IMR-90 (cell line): ENCODE measurements around the gene SDHB. TPM values are rescaled to one million over a fixed set of nuclear protein-coding genes. Genes with fewer than 3 reads are reported as not detected.

Experiments used
- ATAC-seq: fragments of 200-7000 bp; cut with Tn5 transposase; 2 replicates; pipeline ENCODE4 v1.9.1; 2020; ENCODE audit warnings: low read depth, mild to moderate bottlenecking, moderate library complexity
- BruUV-seq: library from RNA; stranded (reverse); fragments of 400-500 nt; replicated peaks from 2 replicates; lab custom pipeline; 2021; lab: Mats Ljungman, UMichigan
- CTCF ChIA-PET: fragments of 300-600 bp; formaldehyde crosslinking; extraction: SDS; loops from one replicate; lab custom pipeline; 2021; ENCODE audit warnings: antibody characterized with exemption; lab: Yijun Ruan, JAX
- POLR2A ChIA-PET: fragments of 300-600 bp; sonication (Branson Sonifier 250); formaldehyde crosslinking; loops from one replicate; lab custom pipeline; 2022; ENCODE audit warnings: antibody characterized with exemption; ENCODE audit not compliant: unreplicated experiment; lab: Charles Lee
- DNase-seq: peaks from one replicate; pipeline ENCODE4 v3.0.0; 2013
- H2AFZ ChIP-seq: replicated peaks from 2 replicates; pipeline ENCODE3; 2013; ENCODE audit warnings: low read length, mild to moderate bottlenecking; ENCODE audit not compliant: poor library complexity
- H2AK5ac ChIP-seq: 2 replicates; pipeline ENCODE4 v1.6.1; 2013; ENCODE audit warnings: low read depth, low read length, inconsistent platforms
- H2AK9ac ChIP-seq: replicated peaks from 2 replicates; pipeline ENCODE3; 2013; ENCODE audit warnings: mild to moderate bottlenecking, low read depth, low read length, moderate library complexity; ENCODE audit not compliant: poor library complexity
- H2BK120ac ChIP-seq: 2 replicates; pipeline ENCODE4 v1.6.1; 2013; ENCODE audit warnings: low read depth, low read length, inconsistent platforms
- H2BK15ac ChIP-seq: 3 replicates; pipeline ENCODE4 v1.6.1; 2013; ENCODE audit warnings: low read depth, low read length, inconsistent platforms
- H2BK20ac ChIP-seq: 2 replicates; pipeline ENCODE4 v1.6.1; 2013; ENCODE audit warnings: low read depth, mild to moderate bottlenecking, inconsistent platforms, low read length, moderate library complexity
- H2BK5ac ChIP-seq: 2 replicates; pipeline ENCODE4 v1.6.1; 2013; ENCODE audit warnings: mild to moderate bottlenecking, low read depth, low read length, inconsistent platforms; ENCODE audit not compliant: poor library complexity, severe bottlenecking
- H3K14ac ChIP-seq: replicated peaks from 2 replicates; pipeline ENCODE4 v1.6.1; 2013; ENCODE audit warnings: low read depth, low read length, inconsistent platforms
- H3K18ac ChIP-seq: 2 replicates; pipeline ENCODE4 v1.6.1; 2013; ENCODE audit warnings: low read depth, low read length, control low read depth
- H3K23ac ChIP-seq: 2 replicates; pipeline ENCODE4 v1.6.1; 2013; ENCODE audit warnings: low read depth, low read length, inconsistent platforms
- H3K27ac ChIP-seq: 2 replicates; pipeline ENCODE4 v1.5.1; 2013; ENCODE audit warnings: mild to moderate bottlenecking, control low read depth, low read length; ENCODE audit not compliant: insufficient read depth
- H3K27me3 ChIP-seq: 2 replicates; pipeline ENCODE4 v1.6.1; 2013; ENCODE audit warnings: low read length; ENCODE audit not compliant: control insufficient read depth, insufficient read depth
- H3K36me3 ChIP-seq: 2 replicates; pipeline ENCODE4 v1.6.1; 2013; ENCODE audit warnings: low read length, mixed read lengths; ENCODE audit not compliant: control insufficient read depth, insufficient read depth
- H3K4ac ChIP-seq: 2 replicates; pipeline ENCODE4 v1.6.1; 2013; ENCODE audit warnings: low read depth, low read length, inconsistent platforms
- H3K4me1 ChIP-seq: 2 replicates; pipeline ENCODE4 v1.6.1; 2013; ENCODE audit warnings: low read length, mixed read lengths; ENCODE audit not compliant: control insufficient read depth, insufficient read depth
- H3K4me2 ChIP-seq: 2 replicates; pipeline ENCODE4 v1.6.1; 2013; ENCODE audit warnings: low read depth, mild to moderate bottlenecking, control low read depth, low read length, moderate library complexity
- H3K4me3 ChIP-seq: 2 replicates; pipeline ENCODE4 v1.5.1; 2013; ENCODE audit warnings: low read depth, mild to moderate bottlenecking, control low read depth, low read length, moderate library complexity; ENCODE audit not compliant: insufficient read depth
- H3K56ac ChIP-seq: 2 replicates; pipeline ENCODE4 v1.6.1; 2013; ENCODE audit warnings: low read length, inconsistent platforms; ENCODE audit not compliant: insufficient read depth; ENCODE audit errors: extremely low read depth
- H3K79me1 ChIP-seq, 2 experiments: 2 replicates each; pipeline ENCODE4 v1.6.1; 2013; ENCODE audit warnings: low read length in 2 of 2, inconsistent platforms in 1 of 2, low read depth in 1 of 2
- H3K9ac ChIP-seq: 2 replicates; pipeline ENCODE4 v1.6.1; 2013; ENCODE audit warnings: low read depth, low read length, control low read depth
- H3K9me1 ChIP-seq: 2 replicates; pipeline ENCODE4 v1.6.1; 2013; ENCODE audit warnings: low read length, inconsistent platforms; ENCODE audit not compliant: insufficient read depth
- H3K9me3 ChIP-seq: 2 replicates; pipeline ENCODE4 v1.6.1; 2013; ENCODE audit warnings: low read length; ENCODE audit not compliant: control insufficient read depth, insufficient read depth
- H4K20me1 ChIP-seq: 2 replicates; pipeline ENCODE4 v1.6.1; 2013; ENCODE audit warnings: low read length, inconsistent platforms; ENCODE audit not compliant: insufficient read depth
- H4K5ac ChIP-seq: 2 replicates; pipeline ENCODE4 v1.6.1; 2013; ENCODE audit warnings: mild to moderate bottlenecking, low read depth, low read length, control low read depth
- H4K8ac ChIP-seq, 2 experiments: 2 replicates each; pipeline ENCODE4 v1.6.1; 2013; ENCODE audit warnings: low read depth in 2 of 2, low read length in 2 of 2, control low read depth in 1 of 2, inconsistent platforms in 1 of 2
- H4K91ac ChIP-seq: 2 replicates; pipeline ENCODE4 v1.6.1; 2013; ENCODE audit warnings: low read depth, low read length, inconsistent platforms; ENCODE audit not compliant: insufficient read depth
- BHLHE40 ChIP-seq: fragments of 150-350 bp; IDR thresholded peaks from 2 replicates; pipeline ENCODE4 v1.6.1; 2016; ENCODE audit warnings: mild to moderate bottlenecking, low read depth, low read length
- CEBPB ChIP-seq: IDR thresholded peaks from 2 replicates; pipeline ENCODE4 v1.6.1; 2012; ENCODE audit warnings: low read depth, low read length, improper control_type of control experiment
- CHD1 ChIP-seq: IDR thresholded peaks from 2 replicates; pipeline ENCODE4 v1.6.1; 2012; ENCODE audit warnings: low read depth, low read length, improper control_type of control experiment
- FOS ChIP-seq: fragments of 150-350 bp; IDR thresholded peaks from 2 replicates; pipeline ENCODE4 v1.6.1; 2016; ENCODE audit warnings: low read depth, low read length
- MXI1 ChIP-seq: IDR thresholded peaks from 2 replicates; pipeline ENCODE4 v1.6.1; 2012; ENCODE audit warnings: low read depth, mild to moderate bottlenecking, low read length, moderate library complexity, borderline replicate concordance
- NFE2L2 ChIP-seq: fragments of 150-350 bp; IDR thresholded peaks from 2 replicates; pipeline ENCODE4 v1.6.1; 2016; ENCODE audit warnings: low read depth, mild to moderate bottlenecking, low read length
- POLR2A ChIP-seq: IDR thresholded peaks from 2 replicates; pipeline ENCODE4 v1.6.1; 2012; ENCODE audit warnings: mild to moderate bottlenecking, low read depth, low read length
- RAD21 ChIP-seq: IDR thresholded peaks from 2 replicates; pipeline ENCODE4 v1.6.1; 2012; ENCODE audit warnings: low read length, improper control_type of control experiment
- RCOR1 ChIP-seq: IDR thresholded peaks from 2 replicates; pipeline ENCODE4 v1.6.1; 2012; ENCODE audit warnings: mild to moderate bottlenecking, low read length, improper control_type of control experiment; ENCODE audit not compliant: insufficient replicate concordance
- RFX5 ChIP-seq: IDR thresholded peaks from 2 replicates; pipeline ENCODE4 v1.8.0; 2012; ENCODE audit warnings: low read depth, mild to moderate bottlenecking, low read length, moderate library complexity
- SMC3 ChIP-seq: fragments of 150-350 bp; IDR thresholded peaks from 2 replicates; pipeline ENCODE4 v1.6.1; 2016; ENCODE audit warnings: low read depth, mild to moderate bottlenecking, antibody characterized with exemption, low read length, moderate library complexity
- WGBS, 2 experiments: methylation state at CpG; one replicate each; pipeline versions ENCODE4 v1.1.5 to v1.1.7; 2013; ENCODE audit warnings: missing lambda C conversion rate in 2 of 2; ENCODE audit not compliant: insufficient read length in 1 of 2; ENCODE audit errors: extremely low coverage in 2 of 2; 5-methylcytosine and 5-hydroxymethylcytosine counted together
- dilution Hi-C: fragments of 300-500 bp; cut with HindIII; formaldehyde crosslinking; loops from one replicate; pipeline ENCODE4 v1.14.3; 2018; ENCODE audit warnings: low sequenced_read_pairs; ENCODE audit not compliant: unreplicated experiment
- in situ Hi-C: fragments of 300-500 bp; cut with MboI; formaldehyde crosslinking; loops from 3 replicates; pipeline ENCODE4 v1.14.3; 2019; ENCODE audit warnings: low sequenced_read_pairs, inconsistent platforms, mixed read lengths
- intact Hi-C: fragments of 100-400 bp; cut with micrococcal nuclease; formaldehyde crosslinking; loops from 2 replicates; pipeline ENCODE4 v1.10.0; 2022
- polyA plus RNA-seq, 3 experiments: library from polyadenylated mRNA; depleted of rRNA; stranded (reverse); fragments of >200 nt; gene quantifications; 2 replicates each; pipeline ENCODE4 v1.2.3, GENCODE V29; 2012; ENCODE audit warnings: low replicate concordance in 1 of 3
- total RNA-seq: library from RNA; depleted of rRNA; stranded (reverse); fragments of >200 nt; gene quantifications from 2 replicates; pipeline ENCODE4 v1.2.3, GENCODE V29; 2012
- TF ChIP-seq, protein P1 (sequence below): fragments of 150-350 bp; IDR thresholded peaks from 2 replicates; pipeline ENCODE4 v1.6.1; 2016; ENCODE audit warnings: low read depth, mild to moderate bottlenecking, low read length, moderate library complexity, borderline replicate concordance
- TF ChIP-seq, protein P2 (sequence below): conservative IDR thresholded peaks from 2 replicates; pipeline ENCODE4 v1.5.1; 2012; ENCODE audit warnings: mild to moderate bottlenecking, low read depth, low read length, improper control_type of control experiment
- TF ChIP-seq, protein P3 (sequence below): fragments of 150-350 bp; IDR thresholded peaks from 2 replicates; pipeline ENCODE4 v1.6.1; 2017; ENCODE audit warnings: mild to moderate bottlenecking, antibody characterized with exemption, low read length, low read depth

The SDHB gene
- total and polyA plus RNA-seq, 2 of the 4 experiments (the other 2 are of a cell fraction): 122 to 206 TPM

DNA sequence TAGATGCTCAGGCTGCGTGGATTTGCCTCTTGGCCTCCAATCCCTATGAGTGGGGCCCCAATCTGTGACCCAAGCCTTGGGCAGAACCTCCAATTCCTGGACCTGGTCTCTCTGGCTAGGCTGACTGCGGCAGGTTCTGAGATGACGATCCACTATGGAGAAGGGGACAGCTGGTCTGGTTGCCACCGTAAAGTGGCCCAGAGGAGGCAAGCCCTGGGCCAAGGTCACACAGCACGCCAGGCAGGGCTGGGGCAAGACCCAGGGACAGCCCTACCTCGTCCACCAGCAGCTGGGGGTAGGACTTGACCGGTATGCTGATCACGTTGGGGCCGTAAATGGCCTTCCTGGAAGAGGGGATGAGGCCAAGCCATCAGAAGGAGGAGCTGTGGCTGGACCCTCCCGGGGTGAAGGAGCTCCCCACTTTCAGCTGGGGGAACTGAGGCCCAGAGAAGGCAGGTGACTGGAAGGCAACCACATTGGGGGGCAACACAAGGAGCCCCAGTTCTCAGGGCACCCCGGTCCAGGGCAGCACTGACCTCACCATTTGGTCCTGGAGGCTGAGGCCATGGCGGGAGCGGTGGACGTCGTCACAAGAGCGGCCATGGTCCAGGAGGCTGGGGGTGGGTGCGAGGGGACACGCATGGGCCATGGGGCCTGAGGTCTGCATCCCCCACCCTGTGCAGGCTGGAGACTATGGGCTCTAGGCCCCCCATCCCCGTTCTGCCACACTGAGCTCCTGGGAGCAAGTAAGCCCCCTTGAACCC, 51.9 kb downstream of the SDHB start:
- no peak overlapping the region for H3K56ac ChIP-seq
- H2AK5ac ChIP-seq: no peak overlapping the region
- ChIA-PET POLR2A (no interaction called here), CTCF (no interaction called here)
- H2BK15ac ChIP-seq: no peak overlapping the region
- no peaks in the 10 kb centered on the region for H3K9me3 ChIP-seq
- H3K27me3 ChIP-seq: no peaks in the 10 kb centered on the region
- intact Hi-C loops (no loop called here), dilution Hi-C loops (no loop called here), in situ Hi-C loops (no loop called here)
- TF ChIP-seq, protein P1, sequence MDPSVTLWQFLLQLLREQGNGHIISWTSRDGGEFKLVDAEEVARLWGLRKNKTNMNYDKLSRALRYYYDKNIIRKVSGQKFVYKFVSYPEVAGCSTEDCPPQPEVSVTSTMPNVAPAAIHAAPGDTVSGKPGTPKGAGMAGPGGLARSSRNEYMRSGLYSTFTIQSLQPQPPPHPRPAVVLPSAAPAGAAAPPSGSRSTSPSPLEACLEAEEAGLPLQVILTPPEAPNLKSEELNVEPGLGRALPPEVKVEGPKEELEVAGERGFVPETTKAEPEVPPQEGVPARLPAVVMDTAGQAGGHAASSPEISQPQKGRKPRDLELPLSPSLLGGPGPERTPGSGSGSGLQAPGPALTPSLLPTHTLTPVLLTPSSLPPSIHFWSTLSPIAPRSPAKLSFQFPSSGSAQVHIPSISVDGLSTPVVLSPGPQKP: no peak
- TF ChIP-seq CHD1 (no peak), NFE2L2 (no peak), FOS (no peak), RAD21 (no peak), CEBPB (no peak), RFX5 (no peak), MXI1 (no peak), BHLHE40 (no peak), RCOR1 (no peak), SMC3 (no peak), POLR2A (no peak)
- TF ChIP-seq, protein P2, sequence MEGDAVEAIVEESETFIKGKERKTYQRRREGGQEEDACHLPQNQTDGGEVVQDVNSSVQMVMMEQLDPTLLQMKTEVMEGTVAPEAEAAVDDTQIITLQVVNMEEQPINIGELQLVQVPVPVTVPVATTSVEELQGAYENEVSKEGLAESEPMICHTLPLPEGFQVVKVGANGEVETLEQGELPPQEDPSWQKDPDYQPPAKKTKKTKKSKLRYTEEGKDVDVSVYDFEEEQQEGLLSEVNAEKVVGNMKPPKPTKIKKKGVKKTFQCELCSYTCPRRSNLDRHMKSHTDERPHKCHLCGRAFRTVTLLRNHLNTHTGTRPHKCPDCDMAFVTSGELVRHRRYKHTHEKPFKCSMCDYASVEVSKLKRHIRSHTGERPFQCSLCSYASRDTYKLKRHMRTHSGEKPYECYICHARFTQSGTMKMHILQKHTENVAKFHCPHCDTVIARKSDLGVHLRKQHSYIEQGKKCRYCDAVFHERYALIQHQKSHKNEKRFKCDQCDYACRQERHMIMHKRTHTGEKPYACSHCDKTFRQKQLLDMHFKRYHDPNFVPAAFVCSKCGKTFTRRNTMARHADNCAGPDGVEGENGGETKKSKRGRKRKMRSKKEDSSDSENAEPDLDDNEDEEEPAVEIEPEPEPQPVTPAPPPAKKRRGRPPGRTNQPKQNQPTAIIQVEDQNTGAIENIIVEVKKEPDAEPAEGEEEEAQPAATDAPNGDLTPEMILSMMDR: no peak
- TF ChIP-seq, protein P3, sequence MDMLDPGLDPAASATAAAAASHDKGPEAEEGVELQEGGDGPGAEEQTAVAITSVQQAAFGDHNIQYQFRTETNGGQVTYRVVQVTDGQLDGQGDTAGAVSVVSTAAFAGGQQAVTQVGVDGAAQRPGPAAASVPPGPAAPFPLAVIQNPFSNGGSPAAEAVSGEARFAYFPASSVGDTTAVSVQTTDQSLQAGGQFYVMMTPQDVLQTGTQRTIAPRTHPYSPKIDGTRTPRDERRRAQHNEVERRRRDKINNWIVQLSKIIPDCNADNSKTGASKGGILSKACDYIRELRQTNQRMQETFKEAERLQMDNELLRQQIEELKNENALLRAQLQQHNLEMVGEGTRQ: no peak
- H4K8ac ChIP-seq: no peak overlapping the region
- BruUV-seq: no TSS peak
- H3K4me2 ChIP-seq: no peak overlapping the region
- H3K9me1 ChIP-seq: no peaks in the 10 kb centered on the region; the same call in 1 of the 2 replicates
- H3K9ac ChIP-seq: no peak overlapping the region
- peaks cover 10% of the 10 kb centered on the region for H4K20me1 ChIP-seq
- DNase-seq (no peak), ATAC-seq (no peak)
- H3K79me1 ChIP-seq: no peaks in the 10 kb centered on the region
- H2BK20ac ChIP-seq: no peak overlapping the region
- no peak overlapping the region for H3K14ac ChIP-seq
- H3K4me3 ChIP-seq: no peak overlapping the region
- H2AFZ ChIP-seq: no peak overlapping the region
- H3K4ac ChIP-seq: no peak overlapping the region
- no peak overlapping the region for H3K23ac ChIP-seq
- H3K4me1 ChIP-seq: peaks cover 2% of the 10 kb centered on the region; the same call in 1 of the 2 replicates
- H4K5ac ChIP-seq: no peak overlapping the region
- H4K91ac ChIP-seq: no peak overlapping the region
- peaks cover 25% of the 10 kb centered on the region for H3K36me3 ChIP-seq
- WGBS, 2 experiments: 91% methylated on average over 7 of the region's 19 CpGs; no CpG with 5 or more reads in 1 of the 2 experiments
- no peak overlapping the region for H3K27ac ChIP-seq
- H2BK120ac ChIP-seq: no peak overlapping the region
- no peak overlapping the region for H3K18ac ChIP-seq
- H2AK9ac ChIP-seq: no peak overlapping the region
- no peak overlapping the region for H2BK5ac ChIP-seq
